Heart right ventricle (tissue), 16 donors: Measurements from ENCODE around the gene GLRA1. TPM values are rescaled to one million over a fixed set of nuclear protein-coding genes. Genes with fewer than 3 reads are reported as not detected.

Experiments
- ATAC-seq, 8 donors: fragments of 200-7000 bp; cut with Tn5 transposase; one replicate each; pipeline ENCODE4 v1.9.1; 2020; ENCODE audit warnings: mild to moderate bottlenecking in 8 of 8, moderate library complexity in 8 of 8, moderate number of reproducible peaks in 1 of 8
- DNase-seq, 2 donors: peaks; one replicate each; pipeline ENCODE4 v3.0.0-alpha.2; 2020
- H3K27ac ChIP-seq, 10 donors: fragments of 200-600 bp; sonication (generic) in 2 of 10; one replicate each; pipeline versions ENCODE4 v1.5.0 to v1.8.0; 2020 to 2022; ENCODE audit warnings: mild to moderate bottlenecking in 3 of 10
- H3K27me3 ChIP-seq, 7 donors: fragments of 200-600 bp; one replicate each; pipeline ENCODE4 v1.8.0; 2021 to 2022; ENCODE audit warnings: mild to moderate bottlenecking in 2 of 7
- H3K36me3 ChIP-seq, 9 donors: fragments of 200-600 bp; sonication (generic) in 1 of 9; one replicate each; pipeline versions ENCODE4 v1.5.0 to v1.8.0; 2020 to 2022; ENCODE audit warnings: mild to moderate bottlenecking in 2 of 9
- H3K4me1 ChIP-seq, 9 donors: fragments of 200-600 bp; sonication (generic) in 1 of 9; one replicate each; pipeline versions ENCODE4 v1.5.0 to v1.8.0; 2020 to 2022; ENCODE audit warnings: mild to moderate bottlenecking in 4 of 9
- H3K4me3 ChIP-seq, 10 donors: fragments of 200-600 bp; sonication (generic) in 2 of 10; one replicate each; pipeline versions ENCODE4 v1.5.0 to v1.8.0; 2020 to 2022; ENCODE audit warnings: mild to moderate bottlenecking in 7 of 10, moderate library complexity in 2 of 10
- H3K9me3 ChIP-seq, 11 donors: fragments of 200-600 bp in 10 of 11; sonication (generic) in 2 of 11; one replicate each; pipeline versions ENCODE4 v1.5.0 to v1.8.0; 2013 to 2022; ENCODE audit warnings: mild to moderate bottlenecking in 2 of 11, control low read depth in 1 of 11, moderate library complexity in 1 of 11
- WGBS, 2 donors: extraction: QIAGEN DNeasy Blood & Tissue Kit; methylation state at CpG; one replicate each; pipeline ENCODE4 v1.1.7; 2013; ENCODE audit warnings: inconsistent platforms in 1 of 2; 5-methylcytosine and 5-hydroxymethylcytosine counted together
- intact Hi-C, 10 donors: fragments of 100-400 bp; cut with DNase I; formaldehyde crosslinking; loops; one replicate each; pipeline versions ENCODE4 v1.11.1 to v1.14.2; 2022
- polyA plus RNA-seq, 2 donors: library from polyadenylated mRNA; stranded (reverse); fragments of 200-250 nt; gene quantifications; one replicate each; pipeline ENCODE4 v1.2.3, GENCODE V29; 2013
- total RNA-seq, 10 donors: library from RNA; stranded (reverse); fragmentation: NEBNext Ultra II Directional in 3 of 10; extraction: Animal tissue kit (Norgen Biotek cat#: 25700) in 3 of 10; gene quantifications; one replicate each; pipeline versions ENCODE4 v1.2.1 to v1.2.4, GENCODE V29; 2021 to 2023
- TF ChIP-seq, protein P1 (sequence below), 9 donors: fragments of 200-600 bp; sonication (generic) in 2 of 9; IDR thresholded peaks; one replicate each; pipeline versions ENCODE4 v1.5.0 to v1.8.0; 2021 to 2022; ENCODE audit warnings: antibody characterized with exemption in 9 of 9, mild to moderate bottlenecking in 5 of 9, moderate library complexity in 1 of 9
- donor health status: Arrhythmogenic right ventricular cardiomyopathy.
- donor health status: ischemic (EF 13 %, LVEDD 7.1; RV severe dilation, severe dysfunction).
- donor health status: healthy with polysubstance abuse.
- donor health status: DM: no; HTN: yes; CAD: no.
- donor health status: DM: no; HTN: no; CAD: no.
- donor health status: ischemic (EF 25% LVEDD 6.9; RV normal size, moderate dysfunction).
- donor health status: ischemic (EF 25% LVEDD 5.7; RV mildly dilated, moderate dysfunction).
- donor health status: healthy.
- donor health status: DM: yes; HTN: yes; CAD: no.
- donor health status: Ischemic cardiomyopathy.
- donor health status: ischemic (EF 35%, LVEDD 5.7; RV mildly dilated, moderate dysfunction).
- donor health status: nonischemic (EF 11% LVEDD 7.7; RV severe dilation, severe dysfunction).
- donor health status: DM: yes; HTN: yes; CAD: no.
- donor health status: PGD.
- donor health status: ischemic (EF 29% LVEDD 5.4; RV normal size, mild dysfunction).
- donor health status: nonischemic (EF 23%, LVEDD 6.1; RV moderate dilation, normal function).

The GLRA1 gene
- total and polyA plus RNA-seq, 12 donors: not detected

DNA sequence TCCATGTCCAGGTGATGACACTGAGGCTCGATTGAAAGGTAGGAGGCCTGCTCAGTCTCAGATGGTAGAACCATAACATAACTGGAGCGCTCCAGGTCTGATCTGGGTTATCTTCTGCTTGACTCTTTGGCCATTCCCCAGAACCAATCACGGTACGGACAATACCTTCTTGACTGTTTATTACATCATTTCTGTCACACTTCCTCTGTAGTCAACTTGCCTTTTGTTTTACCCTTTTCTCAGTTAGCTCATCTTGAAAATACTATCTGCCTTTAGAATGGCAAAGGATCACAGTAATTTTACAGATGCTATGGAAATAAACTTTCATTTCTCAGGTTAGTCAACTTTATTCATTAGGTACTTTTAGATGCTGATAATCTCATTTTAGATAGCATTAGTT, 22.4 kb downstream of the GLRA1 start:
- TF ChIP-seq, protein P1, sequence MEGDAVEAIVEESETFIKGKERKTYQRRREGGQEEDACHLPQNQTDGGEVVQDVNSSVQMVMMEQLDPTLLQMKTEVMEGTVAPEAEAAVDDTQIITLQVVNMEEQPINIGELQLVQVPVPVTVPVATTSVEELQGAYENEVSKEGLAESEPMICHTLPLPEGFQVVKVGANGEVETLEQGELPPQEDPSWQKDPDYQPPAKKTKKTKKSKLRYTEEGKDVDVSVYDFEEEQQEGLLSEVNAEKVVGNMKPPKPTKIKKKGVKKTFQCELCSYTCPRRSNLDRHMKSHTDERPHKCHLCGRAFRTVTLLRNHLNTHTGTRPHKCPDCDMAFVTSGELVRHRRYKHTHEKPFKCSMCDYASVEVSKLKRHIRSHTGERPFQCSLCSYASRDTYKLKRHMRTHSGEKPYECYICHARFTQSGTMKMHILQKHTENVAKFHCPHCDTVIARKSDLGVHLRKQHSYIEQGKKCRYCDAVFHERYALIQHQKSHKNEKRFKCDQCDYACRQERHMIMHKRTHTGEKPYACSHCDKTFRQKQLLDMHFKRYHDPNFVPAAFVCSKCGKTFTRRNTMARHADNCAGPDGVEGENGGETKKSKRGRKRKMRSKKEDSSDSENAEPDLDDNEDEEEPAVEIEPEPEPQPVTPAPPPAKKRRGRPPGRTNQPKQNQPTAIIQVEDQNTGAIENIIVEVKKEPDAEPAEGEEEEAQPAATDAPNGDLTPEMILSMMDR (IDR thresholded peaks at IDR 0.05): no peak
- Histone ChIP-seq H3K27ac (no peak overlapping the region), H3K9me3 (no peaks in the 10 kb centered on the region), H3K36me3 (no peaks in the 10 kb centered on the region), H3K27me3 (no peaks in the 10 kb centered on the region), H3K4me1 (peaks cover 0 to 13% (median 4%) of the 10 kb centered on the region in 9 donors), H3K4me3 (no peak overlapping the region)
- ATAC-seq (no peak), DNase-seq (no peak)
- 71 to 78% methylated on average over 4 of the region's 4 CpGs for WGBS, 2 donors
- intact Hi-C loops: no loop called here

DNA sequence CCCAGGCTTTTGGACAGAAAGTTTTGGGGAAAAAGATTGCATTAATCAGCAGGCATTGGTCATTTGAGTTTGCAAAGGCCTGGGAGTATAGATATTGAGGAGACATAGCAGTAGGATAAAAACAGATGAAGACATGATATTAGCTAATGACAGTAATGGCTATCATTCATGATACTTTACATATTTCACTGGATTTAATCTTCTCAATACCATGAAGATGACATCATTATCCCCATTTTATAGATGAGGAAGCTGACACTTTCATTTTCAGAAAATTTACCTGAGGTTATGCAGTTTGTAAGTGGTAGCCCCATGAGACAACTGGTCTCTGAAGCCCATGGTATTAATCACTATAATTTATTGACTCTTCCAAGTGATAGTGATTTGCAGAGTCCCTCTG, 23.0 kb downstream of the GLRA1 start:
- H3K4me3 ChIP-seq: no peak overlapping the region
- H3K27me3 ChIP-seq: no peaks in the 10 kb centered on the region
- H3K4me1 ChIP-seq: peaks cover 0 to 18% (median 6%) of the 10 kb centered on the region in 9 donors
- DNase-seq: no peak
- ATAC-seq: no peak
- H3K27ac ChIP-seq: no peak overlapping the region
- H3K9me3 ChIP-seq: no peaks in the 10 kb centered on the region
- no peaks in the 10 kb centered on the region for H3K36me3 ChIP-seq
- intact Hi-C loops: no loop called here
- TF ChIP-seq, protein P1 (IDR thresholded peaks at IDR 0.05): no peak

DNA sequence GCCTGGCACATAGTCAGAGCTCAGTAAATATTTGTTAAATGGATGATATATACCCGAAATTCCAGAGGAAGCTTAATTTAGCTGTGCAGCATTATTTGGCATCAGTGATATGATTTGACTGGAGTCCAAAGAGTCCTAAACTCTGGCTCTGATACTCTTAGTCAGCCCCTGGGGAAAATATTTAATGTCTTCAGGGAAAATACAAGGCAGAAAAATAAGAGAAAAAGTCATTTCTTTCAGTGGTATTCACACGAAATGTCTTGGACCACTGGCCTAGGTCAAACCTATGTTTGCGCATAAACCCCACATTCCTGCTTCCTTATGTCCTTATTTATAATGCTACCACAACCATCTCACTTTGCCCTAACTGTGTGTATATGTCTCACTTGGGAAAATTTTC, 23.8 kb downstream of the GLRA1 start:
- no peak for DNase-seq
- Histone ChIP-seq H3K36me3 (no peaks in the 10 kb centered on the region), H3K9me3 (no peaks in the 10 kb centered on the region), H3K27ac (no peak overlapping the region), H3K27me3 (no peaks in the 10 kb centered on the region), H3K4me1 (peaks cover 0 to 22% (median 5%) of the 10 kb centered on the region in 9 donors), H3K4me3 (no peak overlapping the region)
- WGBS, 2 donors: 47 to 63% methylated on average over 3 of the region's 3 CpGs
- intact Hi-C loops: no loop called here
- ATAC-seq: no peak
- TF ChIP-seq, protein P1 (IDR thresholded peaks at IDR 0.05): no peak

DNA sequence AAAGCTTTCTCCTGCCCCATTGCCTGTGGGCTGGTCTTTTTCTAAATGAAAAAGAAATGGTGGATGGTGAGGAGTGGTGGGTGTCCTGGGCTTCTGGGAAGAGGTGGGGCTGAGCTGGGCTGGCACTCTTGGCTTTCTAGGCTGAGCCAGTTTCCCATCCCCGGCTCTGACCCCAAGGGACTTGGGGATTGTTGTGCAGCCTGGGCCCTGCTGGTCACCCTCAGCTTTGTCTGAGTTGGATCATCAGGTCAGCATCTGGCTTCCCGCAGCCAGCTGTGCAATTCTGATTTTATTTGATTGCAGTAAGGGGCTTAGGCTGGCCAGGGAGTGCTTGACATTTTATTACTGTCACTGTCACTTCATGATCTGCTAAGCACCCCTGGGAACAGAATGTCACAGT, 25.3 kb downstream of the GLRA1 start:
- H3K4me1 ChIP-seq: peaks cover 0 to 23% (median 5%) of the 10 kb centered on the region in 9 donors
- H3K9me3 ChIP-seq: no peaks in the 10 kb centered on the region
- ATAC-seq: no peak
- H3K4me3 ChIP-seq: no peak overlapping the region
- intact Hi-C loops: no loop called here
- H3K27me3 ChIP-seq: no peaks in the 10 kb centered on the region
- H3K27ac ChIP-seq: no peak overlapping the region
- H3K36me3 ChIP-seq: no peaks in the 10 kb centered on the region
- DNase-seq: no peak
- TF ChIP-seq, protein P1 (IDR thresholded peaks at IDR 0.05): no peak
- WGBS, 2 donors: 60 to 65% methylated on average over 2 of the region's 2 CpGs
